WTC11 (cell line): ENCODE data around the gene TTLL3. TPM values are rescaled to one million over a fixed set of nuclear protein-coding genes. Genes with fewer than 3 reads are reported as not detected.

Source experiments
- ATAC-seq: fragments of 200-7000 bp; cut with Tn5 transposase; 2 replicates; pipeline ENCODE4 v1.10.0; 2021; ENCODE audit warnings: mild to moderate bottlenecking, moderate library complexity
- CTCF ChIA-PET: fragments of 300-600 bp; sonication (Branson Sonifier 250); formaldehyde crosslinking; loops from one replicate; lab custom pipeline; 2021; ENCODE audit warnings: antibody characterized with exemption; lab: Charles Lee
- POLR2A ChIA-PET: fragments of 350-600 bp; sonication (Branson Sonifier 250); formaldehyde crosslinking; loops from one replicate; lab custom pipeline; 2021; ENCODE audit warnings: antibody characterized with exemption; lab: Charles Lee
- DNase-seq: peaks from one replicate; pipeline ENCODE4 v3.0.0; 2021; ENCODE audit warnings: low spot score
- H3K27ac Mint-ChIP-seq: 2 replicates; pipeline ENCODE4 v1.8.0; 2021; ENCODE audit warnings: mixed read lengths
- H3K27me3 Mint-ChIP-seq: 2 replicates; pipeline ENCODE4 v1.8.0; 2021; ENCODE audit warnings: low read depth, mild to moderate bottlenecking, moderate library complexity, mixed read lengths
- H3K36me3 Mint-ChIP-seq: 2 replicates; pipeline ENCODE4 v1.8.0; 2021; ENCODE audit warnings: mixed read lengths
- H3K4me1 Mint-ChIP-seq: 2 replicates; pipeline ENCODE4 v1.8.0; 2022; ENCODE audit warnings: mixed read lengths
- H3K4me3 Mint-ChIP-seq: 2 replicates; pipeline ENCODE4 v1.8.0; 2021; ENCODE audit warnings: mild to moderate bottlenecking, moderate library complexity, mixed read lengths
- H3K9me3 Mint-ChIP-seq: 2 replicates; pipeline ENCODE4 v1.8.0; 2021; ENCODE audit warnings: mixed read lengths
- AFF4 ChIP-seq: sonication (generic); formaldehyde crosslinking; IDR thresholded peaks from 2 replicates; pipeline ENCODE4 v1.8.1; 2023; ENCODE audit warnings: mild to moderate bottlenecking, missing genetic modification reagents, borderline replicate concordance
- CBFB ChIP-seq: sonication (generic); formaldehyde crosslinking; IDR thresholded peaks from 2 replicates; pipeline ENCODE4 v1.8.1; 2022; ENCODE audit warnings: mild to moderate bottlenecking, low read depth, missing genetic modification reagents
- E2F5 ChIP-seq: sonication (generic); formaldehyde crosslinking; IDR thresholded peaks from 2 replicates; pipeline ENCODE4 v1.8.1; 2022; ENCODE audit warnings: mild to moderate bottlenecking, moderate library complexity, missing genetic modification reagents
- ELF4 ChIP-seq: sonication (generic); formaldehyde crosslinking; IDR thresholded peaks from 2 replicates; pipeline ENCODE4 v1.8.1; 2022; ENCODE audit warnings: low read depth, mild to moderate bottlenecking, moderate library complexity, missing genetic modification reagents
- FOXJ3 ChIP-seq: sonication (generic); formaldehyde crosslinking; IDR thresholded peaks from 2 replicates; pipeline ENCODE4 v1.9.0; 2021; ENCODE audit warnings: missing genetic modification reagents, mild to moderate bottlenecking, borderline replicate concordance
- FOXK1 ChIP-seq: sonication (generic); formaldehyde crosslinking; IDR thresholded peaks from 2 replicates; pipeline ENCODE4 v1.8.0; 2022; ENCODE audit warnings: mild to moderate bottlenecking, moderate library complexity, missing genetic modification reagents
- HMGXB4 ChIP-seq: sonication (generic); formaldehyde crosslinking; IDR thresholded peaks from 2 replicates; pipeline ENCODE4 v1.8.1; 2023; ENCODE audit warnings: mild to moderate bottlenecking, moderate library complexity, missing genetic modification reagents
- IRF2 ChIP-seq: sonication (generic); formaldehyde crosslinking; IDR thresholded peaks from 2 replicates; pipeline ENCODE4 v1.8.0; 2022; ENCODE audit warnings: low read depth, missing genetic modification reagents, borderline replicate concordance
- NFYB ChIP-seq: sonication (generic); formaldehyde crosslinking; conservative IDR thresholded peaks from 2 replicates; pipeline ENCODE4 v1.8.0; 2022; ENCODE audit warnings: low read depth, missing genetic modification reagents
- NR2C2 ChIP-seq: sonication (generic); formaldehyde crosslinking; IDR thresholded peaks from 2 replicates; pipeline ENCODE4 v1.8.0; 2022; ENCODE audit warnings: mild to moderate bottlenecking, missing genetic modification reagents
- PREB ChIP-seq: sonication (generic); formaldehyde crosslinking; IDR thresholded peaks from 2 replicates; pipeline ENCODE4 v1.8.1; 2022; ENCODE audit warnings: mild to moderate bottlenecking, missing genetic modification reagents, moderate library complexity, borderline replicate concordance
- SMAD4 ChIP-seq: sonication (generic); formaldehyde crosslinking; IDR thresholded peaks from 2 replicates; pipeline ENCODE4 v1.8.0; 2022; ENCODE audit warnings: mild to moderate bottlenecking, missing genetic modification reagents
- SP1 ChIP-seq: sonication (generic); formaldehyde crosslinking; conservative IDR thresholded peaks from 2 replicates; pipeline ENCODE4 v1.8.1; 2022; ENCODE audit warnings: missing genetic modification reagents
- STAT6 ChIP-seq: sonication (generic); formaldehyde crosslinking; conservative IDR thresholded peaks from 2 replicates; pipeline ENCODE4 v1.8.1; 2023; ENCODE audit warnings: mild to moderate bottlenecking, low read depth, missing genetic modification reagents, moderate library complexity
- ZNF425 ChIP-seq: fragments of 250-450 bp; sonication (Bioruptor Pico); conservative IDR thresholded peaks from 2 replicates; pipeline ENCODE4 v1.9.0; 2021; ENCODE audit warnings: mild to moderate bottlenecking
- total RNA-seq: library from RNA; stranded (reverse); gene quantifications from 3 replicates; pipeline ENCODE4 v1.2.3, GENCODE V29; 2021

Gene TTLL3
- total RNA-seq, 1 experiment from 2014 or later, result 14.7 TPM

GRCh38 chr3:9837701-9838582 lies 27.9 kb downstream of the TTLL3 start (continued):
- TF ChIP-seq AFF4 (CRISPR knock-in tag) (no peak), NFYB (CRISPR knock-in tag) (no peak), STAT6 (CRISPR knock-in tag) (no peak), ELF4 (CRISPR knock-in tag) (no peak), HMGXB4 (CRISPR knock-in tag) (no peak), FOXK1 (CRISPR knock-in tag) (no peak), E2F5 (CRISPR knock-in tag) (no peak), FOXJ3 (CRISPR knock-in tag) (no peak), IRF2 (CRISPR knock-in tag) (no peak)
- TF ChIP-seq, all 79 proteins: peak for 0

GRCh38 chr3:9838856-9839255 lies 28.8 kb downstream of the TTLL3 start:
- no peaks in the 10 kb centered on the region for H3K9me3 Mint-ChIP-seq
- ChIA-PET CTCF (interaction anchor here (1.4 kb wide), 1 partner anchor 108 kb away, joined by 3 read pairs; no protein-coding TSS in a partner anchor), POLR2A (interaction anchor here (0.7 kb wide), 1 partner anchor 964 kb away, joined by 5 read pairs; no protein-coding TSS in a partner anchor)
- ATAC-seq, result no peak
- no peak overlapping the region for H3K4me3 Mint-ChIP-seq
- H3K27me3 Mint-ChIP-seq, result no peaks in the 10 kb centered on the region
- no peak for DNase-seq
- H3K4me1 Mint-ChIP-seq, result peaks cover 6% of the 10 kb centered on the region
- TF ChIP-seq CBFB (CRISPR knock-in tag), result no peak
- TF ChIP-seq PREB (CRISPR knock-in tag), result no peak
- no peak for TF ChIP-seq SMAD4 (CRISPR knock-in tag)
- no peak for TF ChIP-seq SP1 (CRISPR knock-in tag)
- TF ChIP-seq STAT6 (CRISPR knock-in tag), result no peak
- no peak for TF ChIP-seq NR2C2 (CRISPR knock-in tag)
- TF ChIP-seq ZNF425, result no peak
- no peak for TF ChIP-seq E2F5 (CRISPR knock-in tag)
- no peak overlapping the region for H3K27ac Mint-ChIP-seq
- H3K36me3 Mint-ChIP-seq, result peaks cover 28% of the 10 kb centered on the region
